SK-N-SH (cell line): ENCODE data around the gene ZAP70. TPM values are rescaled to one million over a fixed set of nuclear protein-coding genes. Genes with fewer than 3 reads are reported as not detected.

Experiments used
- CTCF ChIA-PET: fragments of 300-600, 350-600 bp; formaldehyde crosslinking; extraction: SDS; loops from one replicate; lab custom pipeline; 2021; lab: Yijun Ruan, JAX
- POLR2A ChIA-PET: fragments of 350-600 bp; sonication (Branson Sonifier 250); formaldehyde crosslinking; extraction: SDS; loops from one replicate; lab custom pipeline; 2020; ENCODE audit warnings: antibody characterized with exemption, inconsistent platforms; lab: Yijun Ruan, JAX
- DNase-seq: peaks from one replicate; pipeline ENCODE4 v3.0.0; 2012
- H2AFZ ChIP-seq: fragments of 200-600 bp; sonication (generic); 2 replicates; pipeline ENCODE4 v1.8.1; 2016; ENCODE audit warnings: antibody characterized with exemption, mild to moderate bottlenecking, low read depth
- H3F3A ChIP-seq: fragments of 200-600 bp; sonication (generic); replicated peaks from 2 replicates; pipeline ENCODE3; 2016; ENCODE audit warnings: antibody characterized with exemption, mild to moderate bottlenecking; ENCODE audit not compliant: insufficient read depth
- H3K27ac ChIP-seq, 2 experiments: fragments of 200-500 bp in 1 of 2; fragments of 200-600 bp in 1 of 2; sonication (Bioruptor generic) in 1 of 2; sonication (generic), shearing (Covaris generic) in 1 of 2; 2 replicates each; pipeline versions ENCODE4 v1.5.1 to v1.6.1; 2014 to 2016; ENCODE audit warnings: low read depth in 2 of 2, inconsistent platforms in 1 of 2, low read length in 1 of 2, mild to moderate bottlenecking in 1 of 2, mixed read lengths in 1 of 2
- H3K27me3 ChIP-seq: fragments of 200-600 bp; sonication (generic), shearing (Covaris generic); 2 replicates; pipeline ENCODE4 v1.6.1; 2016; ENCODE audit warnings: mixed run types; ENCODE audit not compliant: insufficient read depth
- H3K36me3 ChIP-seq, 2 experiments: fragments of 200-500 bp in 1 of 2; fragments of 200-600 bp in 1 of 2; sonication (Bioruptor generic) in 1 of 2; sonication (generic) in 1 of 2; replicated peaks in 1 of 2; 2 replicates each; pipeline versions ENCODE3 to v1.5.1; 2014 to 2016; ENCODE audit warnings: low read length in 1 of 2, mild to moderate bottlenecking in 1 of 2; ENCODE audit not compliant: insufficient read depth in 2 of 2, control insufficient read depth in 1 of 2
- H3K4me1 ChIP-seq, 2 experiments: fragments of 200-500 bp in 1 of 2; fragments of 200-600 bp in 1 of 2; sonication (Bioruptor generic) in 1 of 2; sonication (generic), shearing (Covaris generic) in 1 of 2; 2 replicates each; pipeline versions ENCODE4 v1.5.1 to v1.6.1; 2014 to 2016; ENCODE audit warnings: low read depth in 1 of 2, low read length in 1 of 2, mixed run types in 1 of 2; ENCODE audit not compliant: insufficient read depth in 2 of 2, control insufficient read depth in 1 of 2
- H3K4me2 ChIP-seq: fragments of 200-600 bp; sonication (generic), shearing (Covaris generic); 2 replicates; pipeline ENCODE4 v1.6.1; 2017; ENCODE audit warnings: mixed run types
- H3K4me3 ChIP-seq, 2 experiments: fragments of 200-500 bp in 1 of 2; fragments of 200-600 bp in 1 of 2; sonication (Bioruptor generic) in 1 of 2; sonication (generic), shearing (Covaris generic) in 1 of 2; 2 replicates each; pipeline versions ENCODE4 v1.5.1 to v1.8.1; 2014 to 2016; ENCODE audit warnings: low read depth in 2 of 2, inconsistent platforms in 1 of 2, low read length in 1 of 2, mild to moderate bottlenecking in 1 of 2, mixed read lengths in 1 of 2, moderate library complexity in 1 of 2
- H3K79me2 ChIP-seq: fragments of 200-600 bp; sonication (generic); 2 replicates; pipeline ENCODE4 v1.8.1; 2017; ENCODE audit warnings: mild to moderate bottlenecking; ENCODE audit not compliant: insufficient read depth
- H3K9ac ChIP-seq: fragments of 200-600 bp; sonication (generic); 2 replicates; pipeline ENCODE4 v1.6.1; 2017; ENCODE audit warnings: mixed run types
- H3K9me2 ChIP-seq: fragments of 200-600 bp; sonication (generic); 2 replicates; pipeline ENCODE4 v1.6.1; 2017; ENCODE audit warnings: mixed run types
- H3K9me3 ChIP-seq: fragments of 200-600 bp; sonication (generic); 2 replicates; pipeline ENCODE4 v1.6.1; 2017; ENCODE audit warnings: mixed run types, mild to moderate bottlenecking, moderate library complexity
- H4K20me1 ChIP-seq: fragments of 200-600 bp; sonication (generic); 2 replicates; pipeline ENCODE4 v1.6.1; 2017; ENCODE audit warnings: mild to moderate bottlenecking, mixed run types; ENCODE audit not compliant: insufficient read depth
- CHD2 ChIP-seq: fragments of 150-350 bp; IDR thresholded peaks from 2 replicates; pipeline ENCODE4 v1.6.1; 2018; ENCODE audit warnings: low read length; ENCODE audit not compliant: partially characterized antibody
- EZH2phosphoT487 ChIP-seq: fragments of 200-600 bp; sonication (generic); IDR thresholded peaks from 2 replicates; pipeline ENCODE4 v1.6.1; 2017; ENCODE audit warnings: low read depth, mixed run types, mild to moderate bottlenecking, antibody characterized with exemption, moderate library complexity, borderline replicate concordance
- FOXM1 ChIP-seq: IDR thresholded peaks from 2 replicates; pipeline ENCODE4 v1.4.0; 2012; ENCODE audit warnings: low read depth, mild to moderate bottlenecking
- IRF3 ChIP-seq: fragments of 150-350 bp; IDR thresholded peaks from 2 replicates; pipeline ENCODE4 v1.6.1; 2016; ENCODE audit warnings: mild to moderate bottlenecking, low read depth, low read length
- MAX ChIP-seq: IDR thresholded peaks from 2 replicates; pipeline ENCODE4 v1.4.0; 2012; ENCODE audit warnings: low read depth
- REST ChIP-seq: IDR thresholded peaks from 2 replicates; pipeline ENCODE4 v1.6.1; 2012; ENCODE audit warnings: mild to moderate bottlenecking, low read depth, low read length, moderate library complexity
- TCF12 ChIP-seq: IDR thresholded peaks from 2 replicates; pipeline ENCODE4 v1.4.0; 2012
- USF2 ChIP-seq: fragments of 150-350 bp; IDR thresholded peaks from 2 replicates; pipeline ENCODE4 v1.6.1; 2017; ENCODE audit warnings: antibody characterized with exemption, low read length, low read depth, borderline replicate concordance
- ZBTB33 ChIP-seq: IDR thresholded peaks from 2 replicates; pipeline ENCODE4 v1.4.0; 2012; ENCODE audit warnings: low read depth, borderline replicate concordance
- WGBS: methylation state at CpG from one replicate; pipeline ENCODE4 v1.1.6; 2017; ENCODE audit warnings: low lambda C conversion rate; 5-methylcytosine and 5-hydroxymethylcytosine counted together
- polyA plus RNA-seq, 3 experiments: library from polyadenylated mRNA; depleted of rRNA; stranded (reverse); fragments of >200 nt; gene quantifications; 2 replicates each; pipeline ENCODE4 v1.2.3, GENCODE V29; 2012

ZAP70 gene
- polyA plus RNA-seq, 1 of the 3 experiments (the other 2 are of a cell fraction): 0.05 TPM

- TF ChIP-seq ZBTB33 (no peak), MAX (no peak), EZH2phosphoT487 (no peak)
Measured at GRCh38 chr2:97724073-97724410, 10.7 kb downstream of the ZAP70 start (continued).

- Histone ChIP-seq H3K4me3 (no peak overlapping the region), H3K4me2 (no peak overlapping the region), H3K27ac (no peak overlapping the region), H3K4me1 (no peaks in the 10 kb centered on the region; a peak in 1 of 4 replicates), H3F3A (no peaks in the 10 kb centered on the region), H3K9ac (no peak overlapping the region), H4K20me1 (no peaks in the 10 kb centered on the region), H2AFZ (no peak overlapping the region), H3K9me3 (no peaks in the 10 kb centered on the region), H3K9me2 (no peaks in the 10 kb centered on the region), H3K27me3 (no peaks in the 10 kb centered on the region), H3K79me2 (no peaks in the 10 kb centered on the region), H3K36me3 (no peaks in the 10 kb centered on the region)
- 75% methylated on average over 16 of the region's 17 CpGs for WGBS
- ChIA-PET POLR2A (no interaction called here), CTCF (interaction anchor here (2.5 to 3.0 kb wide), 2 partner anchors 15 to 16 kb away, joined by 8 to 17 read pairs; no protein-coding TSS in a partner anchor)
- no peak for DNase-seq
- TF ChIP-seq CHD2 (no peak), IRF3 (no peak), TCF12 (no peak), USF2 (no peak), FOXM1 (no peak), REST (no peak)
Measured at GRCh38 chr2:97724501-97724900, 11.1 kb downstream of the ZAP70 start.
